ENCODE results near the gene C4orf50.

Gene C4orf50

GRCh38 chr4:5900844-5901243, 117.4 kb downstream of the C4orf50 start:
- no peak for TF ChIP-seq Cebpa-rat (IDR thresholded peaks at IDR 0.05)

GRCh38 chr4:5899881-5900280, 118.3 kb downstream of the C4orf50 start:
- Histone ChIP-seq H3K27me3 (peaks cover 0 to 18% (median 0%) of the 10 kb centered on the region in 11 experiments; a peak in 3 of 22 replicates), H3K4me2 (peak overlapping the region in 9 of 11 experiments; percentile 3 to 87 (median 68); a peak in 17 of 22 replicates)
- TF ChIP-seq Cebpa-rat (IDR thresholded peaks at IDR 0.05): no peak

More at GRCh38 chr4:5900844-5901243, 117.4 kb downstream of the C4orf50 start:
- peak overlapping the region in 9 of 11 experiments; percentile 20 to 87 (median 68); a peak in 17 of 22 replicates for H3K4me2 ChIP-seq
- no peaks in the 10 kb centered on the region for H3K36me3 ChIP-seq
- H3K9ac ChIP-seq: no peak overlapping the region
- peaks cover 6 to 14% (median 9%) of the 10 kb centered on the region in 11 experiments; a peak in 21 of 22 replicates for H3K9me3 ChIP-seq (replicated peaks in 1 of 11)
- H4K20me1 ChIP-seq: peaks cover 0 to 2% (median 0%) of the 10 kb centered on the region in 11 experiments; a peak in 1 of 22 replicates
- peaks cover 0 to 11% (median 0%) of the 10 kb centered on the region in 11 experiments; a peak in 2 of 22 replicates for H3K27me3 ChIP-seq
- no peak overlapping the region for H3K27ac ChIP-seq
- H3K4me1 ChIP-seq: peaks cover 9 to 70% (median 48%) of the 10 kb centered on the region in 10 experiments; a peak in 19 of 20 replicates
- H3K4me3 ChIP-seq: no peak overlapping the region

GRCh38 chr4:5899396-5899795, 118.8 kb downstream of the C4orf50 start:
- Histone ChIP-seq H3K4me1 (peaks cover 21 to 81% (median 63%) of the 10 kb centered on the region in 10 experiments), H3K9me3 (replicated peaks in 1 of 11) (peaks cover 6 to 14% (median 9%) of the 10 kb centered on the region in 11 experiments; a peak in 21 of 22 replicates), H3K4me2 (peak overlapping the region in 9 of 11 experiments; percentile 3 to 87 (median 68); a peak in 17 of 22 replicates), H3K27me3 (peaks cover 0 to 23% (median 0%) of the 10 kb centered on the region in 11 experiments; a peak in 6 of 22 replicates), H3K36me3 (no peaks in the 10 kb centered on the region), H3K9ac (no peak overlapping the region), H3K4me3 (no peak overlapping the region), H3K27ac (no peak overlapping the region), H4K20me1 (peaks cover 0 to 8% (median under 1%) of the 10 kb centered on the region in 11 experiments; a peak in 6 of 22 replicates)
- TF ChIP-seq Cebpa-rat (IDR thresholded peaks at IDR 0.05): no peak

More at GRCh38 chr4:5899881-5900280, 118.3 kb downstream of the C4orf50 start:
- Histone ChIP-seq H3K27ac (no peak overlapping the region), H3K4me3 (no peak overlapping the region), H3K36me3 (no peaks in the 10 kb centered on the region), H3K9ac (no peak overlapping the region), H3K9me3 (replicated peaks in 1 of 11) (peaks cover 6 to 14% (median 9%) of the 10 kb centered on the region in 11 experiments; a peak in 21 of 22 replicates), H3K4me1 (peaks cover 18 to 76% (median 58%) of the 10 kb centered on the region in 10 experiments), H4K20me1 (peaks cover 0 to 4% (median 0%) of the 10 kb centered on the region in 11 experiments; a peak in 4 of 22 replicates)

- no peak overlapping the region for H3K27ac ChIP-seq
- peaks cover 0 to 21% (median 10%) of the 10 kb centered on the region in 11 experiments; a peak in 11 of 22 replicates for H4K20me1 ChIP-seq
- no peak for TF ChIP-seq Cebpa-rat (IDR thresholded peaks at IDR 0.05)
- peaks cover 35 to 94% (median 79%) of the 10 kb centered on the region in 10 experiments for H3K4me1 ChIP-seq
- H3K36me3 ChIP-seq: no peaks in the 10 kb centered on the region
- peak overlapping the region in 5 of 11 experiments; percentile 1 to 87 (median 82); a peak in 5 of 22 replicates for H3K4me2 ChIP-seq
- H3K9ac ChIP-seq: no peak overlapping the region
- H3K9me3 ChIP-seq (replicated peaks in 1 of 11): peaks cover 6 to 15% (median 9%) of the 10 kb centered on the region in 11 experiments; a peak in 21 of 22 replicates
- H3K27me3 ChIP-seq: peaks cover 2 to 40% (median 9%) of the 10 kb centered on the region in 11 experiments
- H3K4me3 ChIP-seq: no peak overlapping the region
These were observed 120.6 kb downstream of the C4orf50 start for GRCh38 chr4:5897674-5898073.

- H3K27me3 ChIP-seq: peaks cover 17 to 64% (median 24%) of the 10 kb centered on the region in 11 experiments
- H3K4me3 ChIP-seq: no peak overlapping the region
- H3K4me1 ChIP-seq: peaks cover 35 to 94% (median 78%) of the 10 kb centered on the region in 10 experiments
- peak overlapping the region; percentile 1 to 99 (median 89); a peak in 18 of 22 replicates for H3K4me2 ChIP-seq
- H3K36me3 ChIP-seq: no peaks in the 10 kb centered on the region
- no peak for TF ChIP-seq Cebpa-rat (IDR thresholded peaks at IDR 0.05)
- H3K9me3 ChIP-seq (replicated peaks in 1 of 11): peaks cover 6 to 23% (median 9%) of the 10 kb centered on the region in 11 experiments; a peak in 21 of 22 replicates
- no peak overlapping the region for H3K9ac ChIP-seq
- peaks cover 0 to 44% (median 18%) of the 10 kb centered on the region in 11 experiments; a peak in 15 of 22 replicates for H4K20me1 ChIP-seq
- H3K27ac ChIP-seq: no peak overlapping the region
These were observed 122.9 kb downstream of the C4orf50 start for GRCh38 chr4:5895287-5895686.

GRCh38 chr4:5894266-5894665, 124.0 kb downstream of the C4orf50 start:
- H3K9me3 ChIP-seq (replicated peaks in 1 of 11): peaks cover 6 to 23% (median 9%) of the 10 kb centered on the region in 11 experiments; a peak in 21 of 22 replicates
- H4K20me1 ChIP-seq: peaks cover 0 to 54% (median 18%) of the 10 kb centered on the region in 11 experiments; a peak in 15 of 22 replicates
- H3K4me2 ChIP-seq: peak overlapping the region in 10 of 11 experiments; percentile 77 to 99 (median 90); a peak in 18 of 22 replicates
- TF ChIP-seq Cebpa-rat (IDR thresholded peaks at IDR 0.05): no peak
- H3K27me3 ChIP-seq: peaks cover 17 to 66% (median 24%) of the 10 kb centered on the region in 11 experiments
- H3K4me1 ChIP-seq: peaks cover 45 to 93% (median 77%) of the 10 kb centered on the region in 10 experiments
- H3K27ac ChIP-seq: peak overlapping the region in 2 of 11 experiments; percentile 6 to 14; a peak in 1 of 22 replicates
- 0 out of 20 replicates have a peak overlapping the region, but pooled peaks of 1 of the 10 experiments have one; percentile 8 for H3K4me3 ChIP-seq
- peak overlapping the region in 2 of 11 experiments; percentile 21 to 23; a peak in 4 of 22 replicates for H3K9ac ChIP-seq
- H3K36me3 ChIP-seq: no peaks in the 10 kb centered on the region

- Histone ChIP-seq H3K27ac (0 out of 22 replicates have a peak overlapping the region, but pooled peaks of 1 of the 11 experiments have one; percentile 6), H3K9ac (peak overlapping the region in 1 of 11 experiments; percentile 23; a peak in 1 of 22 replicates), H3K9me3 (replicated peaks in 1 of 11) (peaks cover 6 to 23% (median 9%) of the 10 kb centered on the region in 11 experiments; a peak in 21 of 22 replicates), H3K4me1 (peaks cover 45 to 93% (median 77%) of the 10 kb centered on the region in 10 experiments), H3K27me3 (peaks cover 17 to 72% (median 24%) of the 10 kb centered on the region in 11 experiments), H3K4me3 (peak overlapping the region in 5 of 10 experiments; percentile 45 to 62 (median 53); a peak in 9 of 20 replicates), H4K20me1 (peaks cover 0 to 60% (median 18%) of the 10 kb centered on the region in 11 experiments; a peak in 15 of 22 replicates), H3K36me3 (no peaks in the 10 kb centered on the region), H3K4me2 (peak overlapping the region; percentile 77 to 99 (median 89))
- TF ChIP-seq Cebpa-rat (IDR thresholded peaks at IDR 0.05): no peak
These were observed 124.6 kb downstream of the C4orf50 start for GRCh38 chr4:5893591-5893990.

- H3K9me3 ChIP-seq (replicated peaks in 1 of 11): peaks cover 6 to 23% (median 9%) of the 10 kb centered on the region in 11 experiments; a peak in 21 of 22 replicates
- peaks cover 17 to 73% (median 24%) of the 10 kb centered on the region in 11 experiments for H3K27me3 ChIP-seq
- H3K4me2 ChIP-seq: peak within 1 kb of the TSS; percentile 77 to 99 (median 95)
- H3K4me1 ChIP-seq: peaks cover 45 to 88% (median 74%) of the 10 kb centered on the region in 10 experiments
- H3K27ac ChIP-seq: 0 out of 22 replicates have a peak within 1 kb of the TSS, but pooled peaks of 1 of the 11 experiments have one; percentile 6
- peak within 1 kb of the TSS in 1 of 11 experiments; percentile 23; a peak in 2 of 22 replicates for H3K9ac ChIP-seq
- no peaks in the 10 kb centered on the region for H3K36me3 ChIP-seq
- no peak for TF ChIP-seq Cebpa-rat (IDR thresholded peaks at IDR 0.05)
- H4K20me1 ChIP-seq: peaks cover 0 to 60% (median 18%) of the 10 kb centered on the region in 11 experiments; a peak in 15 of 22 replicates
- peak within 1 kb of the TSS in 9 of 10 experiments; percentile 26 to 62 (median 47); a peak in 15 of 20 replicates for H3K4me3 ChIP-seq
These were observed 125.1 kb downstream of the C4orf50 start, which contains the start of gene CRMP1 for GRCh38 chr4:5893004-5893580. TSS of gene CRMP1 (minus strand) at chr4:5893086. CDS start at chr4:5892969, 117 bp downstream.

All from BLaER1 treated with 17β-estradiol and CSF1 and Interleukin-3, amounts not matched to agents 10 nM and 100 nM (cell line).